Ascending aorta (tissue), 2 donors: ENCODE results near the gene DNAH8. TPM values are rescaled to one million over a fixed set of nuclear protein-coding genes. Genes with fewer than 3 reads are reported as not detected.
"Not testable (repeated sequence)": the region's sequence is repeated elsewhere in the genome, so short reads cannot be mapped to it uniquely, and the experiment has no call there.

Experiments used
- DNase-seq, 2 donors: peaks; one replicate each; pipeline ENCODE4 v3.0.0-alpha.2; 2019; ENCODE audit warnings: low spot score in 2 of 2
- H3K27ac ChIP-seq, 2 donors: fragments of 200-600 bp; sonication (generic); one replicate each; pipeline ENCODE4 v1.5.1; 2016 to 2017; ENCODE audit warnings: mild to moderate bottlenecking in 1 of 2
- H3K27me3 ChIP-seq: fragments of 200-600 bp; sonication (generic); one replicate; pipeline ENCODE4 v1.5.1; 2017
- H3K36me3 ChIP-seq, 2 donors: fragments of 200-600 bp; sonication (generic); one replicate each; pipeline ENCODE4 v1.5.1; 2016
- H3K4me1 ChIP-seq, 2 donors: fragments of 200-600 bp; sonication (generic); one replicate each; pipeline ENCODE4 v1.5.1; 2016 to 2017; ENCODE audit warnings: mild to moderate bottlenecking in 1 of 2
- H3K4me3 ChIP-seq, 2 donors: fragments of 200-600 bp; sonication (generic); one replicate each; pipeline ENCODE4 v1.5.1; 2016 to 2017; ENCODE audit warnings: mild to moderate bottlenecking in 1 of 2
- H3K9me3 ChIP-seq, 2 donors: fragments of 200-600 bp; sonication (generic); one replicate each; pipeline ENCODE4 v1.5.1; 2016
- CTCF ChIP-seq, 3 experiments: fragments of 200-600 bp in 2 of 3; fragments of 450-650 bp in 1 of 3; sonication (generic) in 2 of 3; IDR thresholded peaks; one replicate each; pipeline ENCODE4 v1.5.1; 2016 to 2019; ENCODE audit warnings: antibody characterized with exemption in 3 of 3, mild to moderate bottlenecking in 1 of 3, moderate library complexity in 1 of 3
- intact Hi-C: fragments of 100-400 bp; cut with DNase I; formaldehyde crosslinking; loops from one replicate; pipeline ENCODE4 v1.15.1; 2023
- total RNA-seq: library from RNA; depleted of rRNA; stranded (reverse); fragments of >200 nt; gene quantifications from one replicate; pipeline ENCODE4 v1.1.0, GENCODE V29; 2016

Gene DNAH8
- total RNA-seq, 1 donor from 2014 or later: not detected

GRCh38 chr6:38910207-38910606, 195.1 kb downstream of the DNAH8 start:
- H3K9me3 ChIP-seq: no peaks in the 10 kb centered on the region
- no peaks in the 10 kb centered on the region for H3K36me3 ChIP-seq
- H3K4me3 ChIP-seq: no peak overlapping the region
- no peak for DNase-seq
- no peaks in the 10 kb centered on the region for H3K27me3 ChIP-seq
- H3K4me1 ChIP-seq: no peaks in the 10 kb centered on the region
- no peak overlapping the region for H3K27ac ChIP-seq
- intact Hi-C loops: no loop called here
- no peak for TF ChIP-seq CTCF (IDR thresholded peaks at IDR 0.05)

DNA sequence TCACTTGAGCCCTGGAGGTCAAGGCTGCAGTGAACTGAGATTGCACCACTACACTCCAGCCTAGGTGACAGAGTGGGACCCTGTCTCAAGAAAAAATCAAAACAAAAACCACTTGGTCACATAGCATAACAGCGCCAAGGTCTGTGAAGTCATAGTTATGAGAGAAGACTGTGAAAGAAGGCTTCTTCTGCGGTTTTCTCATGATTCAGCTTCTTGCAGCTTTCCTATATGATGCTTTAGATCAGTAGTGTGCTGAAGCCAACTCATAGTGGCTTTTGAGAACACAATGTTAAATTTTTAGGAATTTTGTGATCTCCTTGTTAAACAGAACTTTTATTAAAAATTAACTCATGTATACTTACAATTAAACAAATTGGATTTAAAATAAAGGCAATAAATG, 197.3 kb downstream of the DNAH8 start:
- no peaks in the 10 kb centered on the region for H3K36me3 ChIP-seq
- DNase-seq: no peak
- no peak for TF ChIP-seq CTCF (IDR thresholded peaks at IDR 0.05)
- intact Hi-C loops: no loop called here
- no peak overlapping the region for H3K4me3 ChIP-seq
- no peaks in the 10 kb centered on the region for H3K4me1 ChIP-seq
- no peaks in the 10 kb centered on the region for H3K9me3 ChIP-seq
- no peaks in the 10 kb centered on the region for H3K27me3 ChIP-seq
- no peak overlapping the region for H3K27ac ChIP-seq

- Histone ChIP-seq H3K27me3 (no peaks in the 10 kb centered on the region), H3K4me1 (no peaks in the 10 kb centered on the region), H3K4me3 (no peak overlapping the region), H3K9me3 (no peaks in the 10 kb centered on the region), H3K27ac (no peak overlapping the region), H3K36me3 (no peaks in the 10 kb centered on the region)
- TF ChIP-seq CTCF (IDR thresholded peaks at IDR 0.05): no peak
- DNase-seq: no peak
- intact Hi-C loops: no loop called here
These were observed 200.3 kb downstream of the DNAH8 start for GRCh38 chr6:38915205-38915925.

GRCh38 chr6:38921540-38921939, 206.4 kb downstream of the DNAH8 start:
- H3K27ac ChIP-seq, intact Hi-C loops, H3K27me3 ChIP-seq, H3K9me3 ChIP-seq, H3K4me3 ChIP-seq, DNase-seq, H3K4me1 ChIP-seq, H3K36me3 ChIP-seq: not testable (repeated sequence)

GRCh38 chr6:38924791-38925509, 209.8 kb downstream of the DNAH8 start:
- Histone ChIP-seq H3K4me3 (no peak overlapping the region), H3K27ac (no peak overlapping the region), H3K4me1 (no peaks in the 10 kb centered on the region), H3K36me3 (no peaks in the 10 kb centered on the region), H3K9me3 (no peaks in the 10 kb centered on the region), H3K27me3 (no peaks in the 10 kb centered on the region)
- no peak for TF ChIP-seq CTCF (IDR thresholded peaks at IDR 0.05)
- DNase-seq: no peak
- intact Hi-C loops: no loop called here

DNA sequence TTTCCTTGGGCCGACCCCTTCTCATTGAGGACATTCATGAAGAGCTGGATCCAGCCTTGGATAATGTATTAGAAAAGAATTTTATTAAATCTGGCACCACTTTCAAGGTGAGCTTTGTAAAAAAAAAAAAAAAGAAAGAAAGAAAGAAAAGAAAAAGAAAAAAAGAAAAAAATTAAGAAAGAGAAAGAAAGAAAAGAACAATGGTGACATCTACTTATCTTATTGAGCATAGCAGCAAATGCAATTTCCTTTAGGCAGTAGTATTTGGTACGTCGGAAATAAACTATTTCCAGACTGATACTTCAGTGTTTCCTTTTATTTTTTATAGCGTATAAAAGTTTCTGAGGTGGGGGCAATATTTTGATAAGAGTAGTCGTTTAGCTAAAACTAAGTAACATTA, 214.4 kb downstream of the DNAH8 start:
- no peaks in the 10 kb centered on the region for H3K27me3 ChIP-seq

More for the DNA sequence above, 214.4 kb downstream of the DNAH8 start:
- no peak for DNase-seq
- no peak for TF ChIP-seq CTCF (IDR thresholded peaks at IDR 0.05)
- H3K4me3 ChIP-seq: no peak overlapping the region
- intact Hi-C loops: no loop called here
- H3K9me3 ChIP-seq: no peaks in the 10 kb centered on the region
- H3K27ac ChIP-seq: no peak overlapping the region
- no peaks in the 10 kb centered on the region for H3K4me1 ChIP-seq
- no peaks in the 10 kb centered on the region for H3K36me3 ChIP-seq
